HFFc6 (cell line): ENCODE measurements around the gene SNX25. TPM values are rescaled to one million over a fixed set of nuclear protein-coding genes. Genes with fewer than 3 reads are reported as not detected.

Experiments
- DNase-seq: peaks from one replicate; pipeline ENCODE4 v3.0.0-alpha.2; 2018
- H3K27ac Mint-ChIP-seq: 2 replicates; pipeline ENCODE4 v1.8.0; 2020; ENCODE audit warnings: mild to moderate bottlenecking, mixed read lengths
- H3K27me3 Mint-ChIP-seq: 2 replicates; pipeline ENCODE4 v1.8.0; 2021; ENCODE audit warnings: mild to moderate bottlenecking, moderate library complexity, mixed read lengths; ENCODE audit not compliant: insufficient read depth
- H3K36me3 Mint-ChIP-seq: 2 replicates; pipeline ENCODE4 v1.8.0; 2021; ENCODE audit warnings: low read depth, mixed read lengths
- H3K4me1 Mint-ChIP-seq: 2 replicates; pipeline ENCODE4 v1.8.0; 2020; ENCODE audit warnings: low read depth, mixed read lengths
- H3K4me3 Mint-ChIP-seq: 2 replicates; pipeline ENCODE4 v1.8.0; 2020; ENCODE audit warnings: mild to moderate bottlenecking, moderate library complexity, mixed read lengths
- H3K9me3 Mint-ChIP-seq: 2 replicates; pipeline ENCODE4 v1.8.0; 2020; ENCODE audit warnings: mild to moderate bottlenecking, mixed read lengths
- CTCF ChIP-seq: fragments of 200-600 bp; sonication (generic); IDR thresholded peaks from 2 replicates; pipeline ENCODE4 v1.5.0; 2021; ENCODE audit warnings: antibody characterized with exemption, mild to moderate bottlenecking
- total RNA-seq, 6 experiments: library from RNA; stranded (reverse); fragmentation: NEBNext Ultra II Directional; extraction: Animal tissue kit (Norgen Biotek cat#: 25700); gene quantifications; 2 replicates in 1 of 6; 3 replicates in 5 of 6; pipeline ENCODE4 v1.2.3, GENCODE V29; 2021

The SNX25 gene
- total RNA-seq, 6 experiments from 2014 or later: 19.4 to 40.2 (median 24.8) TPM

GRCh38 chr4:185282968-185283367 is 73.6 kb downstream of the SNX25 start:
- H3K27me3 Mint-ChIP-seq: no peaks in the 10 kb centered on the region
- H3K4me3 Mint-ChIP-seq: no peak overlapping the region
- peak; percentile 30 for TF ChIP-seq CTCF
- peaks cover 5% of the 10 kb centered on the region; the same call in 1 of the 2 replicates for H3K36me3 Mint-ChIP-seq
- peak overlapping the region; percentile 19 for H3K27ac Mint-ChIP-seq
- peaks cover 42% of the 10 kb centered on the region for H3K4me1 Mint-ChIP-seq
- H3K9me3 Mint-ChIP-seq: no peaks in the 10 kb centered on the region
- DNase-seq: no peak

- Mint-ChIP-seq H3K4me3 (no peak overlapping the region), H3K4me1 (peaks cover 42% of the 10 kb centered on the region), H3K27me3 (no peaks in the 10 kb centered on the region; the same call in 1 of the 2 replicates), H3K9me3 (no peaks in the 10 kb centered on the region), H3K36me3 (peaks cover 6% of the 10 kb centered on the region; the same call in 1 of the 2 replicates), H3K27ac (0 out of 2 replicates have a peak overlapping the region, but pooled peaks have one; percentile 6)
- TF ChIP-seq CTCF: no peak
- DNase-seq: peak; percentile 49
Observed at GRCh38 chr4:185283723-185284122, 74.3 kb downstream of the SNX25 start.

- H3K36me3 Mint-ChIP-seq: peaks cover 11% of the 10 kb centered on the region; the same call in 1 of the 2 replicates
- peaks cover 42% of the 10 kb centered on the region for H3K4me1 Mint-ChIP-seq
- no peaks in the 10 kb centered on the region for H3K9me3 Mint-ChIP-seq
- DNase-seq: no peak
- H3K27ac Mint-ChIP-seq: peak overlapping the region; percentile 34; the same call in 1 of the 2 replicates
- no peak for TF ChIP-seq CTCF
- H3K27me3 Mint-ChIP-seq: no peaks in the 10 kb centered on the region; the same call in 1 of the 2 replicates
- H3K4me3 Mint-ChIP-seq: no peak overlapping the region
Observed at GRCh38 chr4:185285632-185286393, 76.4 kb downstream of the SNX25 start.

- H3K27ac Mint-ChIP-seq: peak overlapping the region; percentile 34
- H3K4me1 Mint-ChIP-seq: peaks cover 42% of the 10 kb centered on the region
- peaks cover 12% of the 10 kb centered on the region; the same call in 1 of the 2 replicates for H3K36me3 Mint-ChIP-seq
- DNase-seq: peak; percentile 20
- no peak for TF ChIP-seq CTCF
- H3K27me3 Mint-ChIP-seq: no peaks in the 10 kb centered on the region; the same call in 1 of the 2 replicates
- H3K9me3 Mint-ChIP-seq: no peaks in the 10 kb centered on the region
- H3K4me3 Mint-ChIP-seq: 0 out of 2 replicates have a peak overlapping the region, but pooled peaks have one; percentile 11
Observed at GRCh38 chr4:185286571-185286970, 77.2 kb downstream of the SNX25 start.

- Mint-ChIP-seq H3K27ac (peak overlapping the region; percentile 34), H3K4me3 (no peak overlapping the region), H3K27me3 (no peaks in the 10 kb centered on the region; the same call in 1 of the 2 replicates), H3K36me3 (peaks cover 16% of the 10 kb centered on the region; the same call in 1 of the 2 replicates), H3K9me3 (no peaks in the 10 kb centered on the region), H3K4me1 (peaks cover 42% of the 10 kb centered on the region)
- no peak for TF ChIP-seq CTCF
- DNase-seq: no peak
Observed at GRCh38 chr4:185287031-185287430, 77.6 kb downstream of the SNX25 start.
